HepG2 (cell line): ENCODE measurements around the gene NRG2. TPM values are rescaled to one million over a fixed set of nuclear protein-coding genes. Genes with fewer than 3 reads are reported as not detected.

Experiments used
- ATAC-seq: fragments of 200-7000 bp; cut with Tn5 transposase; 3 replicates; pipeline ENCODE4 v1.9.1; 2020; ENCODE audit warnings: mild to moderate bottlenecking, moderate library complexity
- BruUV-seq: library from RNA; stranded (reverse); fragments of 400-500 nt; replicated peaks from 2 replicates; lab custom pipeline; 2021; lab: Mats Ljungman, UMichigan
- CTCF ChIA-PET: fragments of 300-600 bp; formaldehyde crosslinking; extraction: SDS; loops from one replicate; lab custom pipeline; 2021; ENCODE audit warnings: low total read pairs, inconsistent platforms, low intra/inter-chr PET ratio; lab: Yijun Ruan, JAX
- POLR2A ChIA-PET: fragments of 350-600 bp; sonication (Branson Sonifier 250); formaldehyde crosslinking; loops from one replicate; lab custom pipeline; 2020; ENCODE audit warnings: antibody characterized with exemption, inconsistent platforms; lab: Yijun Ruan, JAX
- DNase-seq: peaks from one replicate; pipeline ENCODE4 v3.0.0-alpha.2; 2015; ENCODE audit warnings: low spot score
- FAIRE-seq: peaks from 3 replicates; lab custom pipeline; 2011; peaks lifted over from hg19 to GRCh38; lab: Jason Lieb, UNC
- H2AFZ ChIP-seq: one replicate; pipeline ENCODE4 v1.6.1; 2011; ENCODE audit warnings: low read length, inconsistent platforms
- H3K27ac ChIP-seq: fragments of 300-600 bp; 3 replicates; pipeline ENCODE4 v1.8.0; 2011; ENCODE audit warnings: mixed run types, mild to moderate bottlenecking, mixed read lengths, low read length, inconsistent platforms; ENCODE audit not compliant: insufficient read depth; ENCODE audit errors: extremely low read length
- H3K27me3 ChIP-seq, 2 experiments: fragments of 200-600 bp in 1 of 2; 2 replicates in 1 of 2; 3 replicates in 1 of 2; pipeline versions ENCODE4 v1.6.0 to v1.8.0; 2011; ENCODE audit warnings: low read length in 2 of 2, mild to moderate bottlenecking in 2 of 2, moderate library complexity in 2 of 2, inconsistent platforms in 1 of 2; ENCODE audit not compliant: insufficient read depth in 2 of 2, control insufficient read depth in 1 of 2
- H3K36me3 ChIP-seq, 2 experiments: fragments of 200-600 bp in 1 of 2; replicated peaks in 1 of 2; 2 replicates in 1 of 2; 3 replicates in 1 of 2; pipeline versions ENCODE4 v1.5.1 to v1.8.0; 2011; ENCODE audit warnings: low read length in 2 of 2, inconsistent platforms in 1 of 2; ENCODE audit not compliant: insufficient read depth in 2 of 2, control insufficient read depth in 1 of 2
- H3K4me1 ChIP-seq: 2 replicates; pipeline ENCODE4 v1.5.1; 2012; ENCODE audit warnings: low read length, inconsistent platforms; ENCODE audit not compliant: insufficient read depth
- H3K4me2 ChIP-seq: 2 replicates; pipeline ENCODE4 v1.6.0; 2011; ENCODE audit warnings: low read depth, low read length, inconsistent platforms
- H3K4me3 ChIP-seq, 3 experiments: fragments of 200-600 bp in 1 of 3; sonication (generic), shearing (Covaris generic) in 1 of 3; replicated peaks in 1 of 3; 2 replicates each; pipeline ENCODE4 v1.5.1; 2011 to 2016; ENCODE audit warnings: low read length in 3 of 3, inconsistent platforms in 2 of 3, low read depth in 2 of 3, mild to moderate bottlenecking in 2 of 3, control low read depth in 1 of 3, mixed read lengths in 1 of 3; ENCODE audit not compliant: insufficient read depth in 1 of 3
- H3K79me2 ChIP-seq: one replicate; pipeline ENCODE4 v1.6.1; 2011; ENCODE audit warnings: low read length, inconsistent platforms; ENCODE audit not compliant: insufficient read depth
- H3K9ac ChIP-seq: 2 replicates; pipeline ENCODE4 v1.6.0; 2011; ENCODE audit warnings: mild to moderate bottlenecking, low read depth, low read length, inconsistent platforms; ENCODE audit not compliant: insufficient read depth
- H3K9me3 ChIP-seq: 2 replicates; pipeline ENCODE4 v1.5.1; 2012; ENCODE audit warnings: mild to moderate bottlenecking, low read length
- H4K20me1 ChIP-seq: 2 replicates; pipeline ENCODE4 v1.6.0; 2011; ENCODE audit warnings: inconsistent platforms, mild to moderate bottlenecking, low read length, moderate library complexity; ENCODE audit not compliant: insufficient read depth
- ATF7-NPFF ChIP-seq: sonication (generic); formaldehyde crosslinking; IDR thresholded peaks from 2 replicates; pipeline ENCODE4 v1.8.1; 2023; ENCODE audit warnings: mild to moderate bottlenecking, low read depth, missing genetic modification reagents, moderate library complexity
- EZH2 ChIP-seq: conservative IDR thresholded peaks from 2 replicates; pipeline ENCODE4 v1.6.1; 2012; ENCODE audit warnings: mild to moderate bottlenecking, low read depth, low read length, moderate library complexity
- PHF8 ChIP-seq: sonication (generic); formaldehyde crosslinking; IDR thresholded peaks from 2 replicates; pipeline ENCODE4 v1.5.0; 2020; ENCODE audit warnings: missing genetic modification reagents
- RXRB ChIP-seq: IDR thresholded peaks from 2 replicates; pipeline ENCODE4 v1.6.1; 2016; ENCODE audit warnings: borderline replicate concordance, missing genetic modification reagents, missing compliant biosample characterization
- WGBS: methylation state at CpG from one replicate; pipeline ENCODE4 v1.1.6; 2017; ENCODE audit warnings: low lambda C conversion rate; 5-methylcytosine and 5-hydroxymethylcytosine counted together
- in situ Hi-C: cut with HindIII; loops from 2 replicates; pipeline ENCODE4 v1.10.0; 2017; ENCODE audit warnings: low pct_unique_long_range_greater_than_20kb; ENCODE audit not compliant: extremely low pct_ligation_motif_present
- intact Hi-C: fragments of 100-400 bp; cut with micrococcal nuclease; formaldehyde crosslinking; loops from one replicate; pipeline ENCODE4 v1.10.0; 2022; ENCODE audit not compliant: unreplicated experiment
- polyA plus RNA-seq, 8 experiments: library from polyadenylated mRNA; depleted of rRNA in 3 of 8; stranded (reverse) in 7 of 8; unstranded in 1 of 8; fragments of >200 nt; fragmentation: Illumina TruSeq in 4 of 8; extraction: Trizol in 4 of 8; gene quantifications; 2 replicates each; pipeline versions ENCODE4 v1.2.1 to v1.2.3, GENCODE V29; 2011 to 2016; ENCODE audit warnings: low read depth in 4 of 8, missing spikeins in 1 of 8, mixed read lengths in 1 of 8; ENCODE audit not compliant: insufficient read depth in 1 of 8
- total RNA-seq, 5 experiments: library from RNA; depleted of rRNA; stranded (reverse); fragments of >200 nt; fragmentation: Illumina TruSeq; extraction: Trizol; gene quantifications; 2 replicates each; pipeline ENCODE4 v1.2.3, GENCODE V29; 2016; ENCODE audit warnings: low read depth in 1 of 5

Gene NRG2
- total and polyA plus RNA-seq, 2 of the 13 experiments (the other 11 are each of a cell fraction or from before 2014, with no cell fraction given) = not detected

GRCh38 chr5:139847091-139847490 is 196.0 kb downstream of the NRG2 start (continued):
- TF ChIP-seq ATF7-NPFF (no peak), RXRB (CRISPR knock-in tag) (no peak)

GRCh38 chr5:139845846-139846681 is 197.0 kb downstream of the NRG2 start:
- POLR2A ChIA-PET = no interaction called here
- no peaks in the 10 kb centered on the region for H3K36me3 ChIP-seq
- BruUV-seq = no TSS peak
- H3K4me3 ChIP-seq = no peak overlapping the region
- H2AFZ ChIP-seq = no peak overlapping the region
- no peak overlapping the region for H3K4me2 ChIP-seq
- intact Hi-C loops (loop anchor here (10.0 kb wide), 1 partner anchor 211 kb away; no protein-coding TSS in a partner anchor), in situ Hi-C loops (no loop called here)
- no peak overlapping the region for H3K9ac ChIP-seq
- H3K27ac ChIP-seq = no peak overlapping the region
- peaks cover 4 to 61% of the 10 kb centered on the region in 2 experiments; a peak in 3 of 5 replicates for H3K27me3 ChIP-seq
- WGBS = 18% methylated on average over 10 of the region's 18 CpGs
- no peaks in the 10 kb centered on the region for H3K79me2 ChIP-seq
- CTCF ChIA-PET = interaction anchor here (1.4 to 2.5 kb wide), 2 partner anchors 57 to 59 kb away, joined by 4 to 32 read pairs; no protein-coding TSS in a partner anchor
- FAIRE-seq (no peak), ATAC-seq (no peak), DNase-seq (no peak)
- H3K9me3 ChIP-seq = no peaks in the 10 kb centered on the region
- peak; percentile 40; the same call in 1 of the 2 replicates for TF ChIP-seq EZH2
- TF ChIP-seq PHF8 (CRISPR knock-in tag) = no peak
- H3K4me1 ChIP-seq = no peaks in the 10 kb centered on the region
- H4K20me1 ChIP-seq = no peaks in the 10 kb centered on the region
